SK-N-SH (cell line): ENCODE results near the gene NPM1. TPM values are rescaled to one million over a fixed set of nuclear protein-coding genes. Genes with fewer than 3 reads are reported as not detected.
A peak's percentile ranks its signal among the peaks of the same experiment; 100 is the strongest.

Experiments
- CTCF ChIA-PET: fragments of 300-600, 350-600 bp; formaldehyde crosslinking; extraction: SDS; loops from one replicate; lab custom pipeline; 2021; lab: Yijun Ruan, JAX
- POLR2A ChIA-PET: fragments of 350-600 bp; sonication (Branson Sonifier 250); formaldehyde crosslinking; extraction: SDS; loops from one replicate; lab custom pipeline; 2020; ENCODE audit warnings: antibody characterized with exemption, inconsistent platforms; lab: Yijun Ruan, JAX
- DNase-seq: peaks from one replicate; pipeline ENCODE4 v3.0.0; 2012
- H2AFZ ChIP-seq: fragments of 200-600 bp; sonication (generic); 2 replicates; pipeline ENCODE4 v1.8.1; 2016; ENCODE audit warnings: antibody characterized with exemption, mild to moderate bottlenecking, low read depth
- H3F3A ChIP-seq: fragments of 200-600 bp; sonication (generic); replicated peaks from 2 replicates; pipeline ENCODE3; 2016; ENCODE audit warnings: antibody characterized with exemption, mild to moderate bottlenecking; ENCODE audit not compliant: insufficient read depth
- H3K27ac ChIP-seq, 2 experiments: fragments of 200-500 bp in 1 of 2; fragments of 200-600 bp in 1 of 2; sonication (Bioruptor generic) in 1 of 2; sonication (generic), shearing (Covaris generic) in 1 of 2; 2 replicates each; pipeline versions ENCODE4 v1.5.1 to v1.6.1; 2014 to 2016; ENCODE audit warnings: low read depth in 2 of 2, inconsistent platforms in 1 of 2, low read length in 1 of 2, mild to moderate bottlenecking in 1 of 2, mixed read lengths in 1 of 2
- H3K27me3 ChIP-seq: fragments of 200-600 bp; sonication (generic), shearing (Covaris generic); 2 replicates; pipeline ENCODE4 v1.6.1; 2016; ENCODE audit warnings: mixed run types; ENCODE audit not compliant: insufficient read depth
- H3K36me3 ChIP-seq, 2 experiments: fragments of 200-500 bp in 1 of 2; fragments of 200-600 bp in 1 of 2; sonication (Bioruptor generic) in 1 of 2; sonication (generic) in 1 of 2; replicated peaks in 1 of 2; 2 replicates each; pipeline versions ENCODE3 to v1.5.1; 2014 to 2016; ENCODE audit warnings: low read length in 1 of 2, mild to moderate bottlenecking in 1 of 2; ENCODE audit not compliant: insufficient read depth in 2 of 2, control insufficient read depth in 1 of 2
- H3K4me1 ChIP-seq, 2 experiments: fragments of 200-500 bp in 1 of 2; fragments of 200-600 bp in 1 of 2; sonication (Bioruptor generic) in 1 of 2; sonication (generic), shearing (Covaris generic) in 1 of 2; 2 replicates each; pipeline versions ENCODE4 v1.5.1 to v1.6.1; 2014 to 2016; ENCODE audit warnings: low read depth in 1 of 2, low read length in 1 of 2, mixed run types in 1 of 2; ENCODE audit not compliant: insufficient read depth in 2 of 2, control insufficient read depth in 1 of 2
- H3K4me2 ChIP-seq: fragments of 200-600 bp; sonication (generic), shearing (Covaris generic); 2 replicates; pipeline ENCODE4 v1.6.1; 2017; ENCODE audit warnings: mixed run types
- H3K4me3 ChIP-seq, 2 experiments: fragments of 200-500 bp in 1 of 2; fragments of 200-600 bp in 1 of 2; sonication (Bioruptor generic) in 1 of 2; sonication (generic), shearing (Covaris generic) in 1 of 2; 2 replicates each; pipeline versions ENCODE4 v1.5.1 to v1.8.1; 2014 to 2016; ENCODE audit warnings: low read depth in 2 of 2, inconsistent platforms in 1 of 2, low read length in 1 of 2, mild to moderate bottlenecking in 1 of 2, mixed read lengths in 1 of 2, moderate library complexity in 1 of 2
- H3K79me2 ChIP-seq: fragments of 200-600 bp; sonication (generic); 2 replicates; pipeline ENCODE4 v1.8.1; 2017; ENCODE audit warnings: mild to moderate bottlenecking; ENCODE audit not compliant: insufficient read depth
- H3K9ac ChIP-seq: fragments of 200-600 bp; sonication (generic); 2 replicates; pipeline ENCODE4 v1.6.1; 2017; ENCODE audit warnings: mixed run types
- H3K9me2 ChIP-seq: fragments of 200-600 bp; sonication (generic); 2 replicates; pipeline ENCODE4 v1.6.1; 2017; ENCODE audit warnings: mixed run types
- H3K9me3 ChIP-seq: fragments of 200-600 bp; sonication (generic); 2 replicates; pipeline ENCODE4 v1.6.1; 2017; ENCODE audit warnings: mixed run types, mild to moderate bottlenecking, moderate library complexity
- H4K20me1 ChIP-seq: fragments of 200-600 bp; sonication (generic); 2 replicates; pipeline ENCODE4 v1.6.1; 2017; ENCODE audit warnings: mild to moderate bottlenecking, mixed run types; ENCODE audit not compliant: insufficient read depth
- CTCF ChIP-seq: fragments of 200-600 bp; sonication (generic); IDR thresholded peaks from 2 replicates; pipeline ENCODE4 v1.6.1; 2017; ENCODE audit warnings: antibody characterized with exemption, mild to moderate bottlenecking, moderate library complexity
- FOXJ3 ChIP-seq: sonication (generic); formaldehyde crosslinking; IDR thresholded peaks from 2 replicates; pipeline ENCODE4 v1.5.1; 2020; ENCODE audit warnings: mild to moderate bottlenecking, missing genetic modification reagents
- GABPA ChIP-seq: IDR thresholded peaks from 2 replicates; pipeline ENCODE4 v1.4.0; 2012; ENCODE audit warnings: low read depth, mild to moderate bottlenecking
- MEF2A ChIP-seq: IDR thresholded peaks from 2 replicates; pipeline ENCODE4 v1.4.0; 2012; ENCODE audit warnings: low read depth, borderline replicate concordance
- MXI1 ChIP-seq: IDR thresholded peaks from 2 replicates; pipeline ENCODE4 v1.6.1; 2012; ENCODE audit warnings: mild to moderate bottlenecking, low read depth, low read length, improper control_type of control experiment
- NFIC ChIP-seq: IDR thresholded peaks from 2 replicates; pipeline ENCODE4 v1.4.0; 2012; ENCODE audit warnings: borderline replicate concordance
- NRF1 ChIP-seq: IDR thresholded peaks from 2 replicates; pipeline ENCODE4 v1.6.1; 2012; ENCODE audit warnings: low read depth, mild to moderate bottlenecking, low read length
- POLR2AphosphoS5 ChIP-seq: IDR thresholded peaks from 2 replicates; pipeline ENCODE4 v1.6.1; 2012; ENCODE audit warnings: low read depth, low read length
- RAD21 ChIP-seq: IDR thresholded peaks from 2 replicates; pipeline ENCODE4 v1.6.1; 2012; ENCODE audit warnings: mild to moderate bottlenecking, low read length
- SIN3A ChIP-seq: IDR thresholded peaks from 2 replicates; pipeline ENCODE4 v1.6.1; 2012; ENCODE audit warnings: low read depth, mild to moderate bottlenecking, low read length, moderate library complexity, borderline replicate concordance
- TAF1 ChIP-seq: IDR thresholded peaks from 2 replicates; pipeline ENCODE4 v1.6.1; 2012; ENCODE audit warnings: low read depth, mild to moderate bottlenecking, low read length, moderate library complexity, borderline replicate concordance
- TCF12 ChIP-seq: IDR thresholded peaks from 2 replicates; pipeline ENCODE4 v1.4.0; 2012
- TEAD4 ChIP-seq: IDR thresholded peaks from 2 replicates; pipeline ENCODE4 v1.4.0; 2012; ENCODE audit warnings: mild to moderate bottlenecking, borderline replicate concordance; ENCODE audit not compliant: insufficient read depth
- USF1 ChIP-seq: IDR thresholded peaks from 2 replicates; pipeline ENCODE4 v1.4.0; 2012; ENCODE audit warnings: low read depth, borderline replicate concordance
- ZBTB33 ChIP-seq: IDR thresholded peaks from 2 replicates; pipeline ENCODE4 v1.4.0; 2012; ENCODE audit warnings: low read depth, borderline replicate concordance
- WGBS: methylation state at CpG from one replicate; pipeline ENCODE4 v1.1.6; 2017; ENCODE audit warnings: low lambda C conversion rate; 5-methylcytosine and 5-hydroxymethylcytosine counted together
- polyA plus RNA-seq, 3 experiments: library from polyadenylated mRNA; depleted of rRNA; stranded (reverse); fragments of >200 nt; gene quantifications; 2 replicates each; pipeline ENCODE4 v1.2.3, GENCODE V29; 2012

The NPM1 gene
- polyA plus RNA-seq, 1 of the 3 experiments (the other 2 are of a cell fraction): 4,764 TPM

GRCh38 chr5:171424726-171425125, 37.1 kb downstream of the NPM1 start:
- no peaks in the 10 kb centered on the region for H3K79me2 ChIP-seq
- H3K4me3 ChIP-seq: no peak overlapping the region
- no peak overlapping the region for H3K9ac ChIP-seq
- CTCF ChIA-PET: no interaction called here
- no peaks in the 10 kb centered on the region for H3K9me2 ChIP-seq
- no peak overlapping the region for H3K27ac ChIP-seq
- 81% methylated on average over 4 of the region's 5 CpGs for WGBS
- POLR2A ChIA-PET: no interaction called here
- H3K4me1 ChIP-seq: peaks cover 0 to 23% of the 10 kb centered on the region in 2 experiments; a peak in 1 of 4 replicates
- no peaks in the 10 kb centered on the region for H3F3A ChIP-seq
- no peak overlapping the region for H3K4me2 ChIP-seq
- H4K20me1 ChIP-seq: peaks cover 14% of the 10 kb centered on the region; the same call in 1 of the 2 replicates
- DNase-seq: no peak
- H2AFZ ChIP-seq: no peak overlapping the region
- H3K9me3 ChIP-seq: no peaks in the 10 kb centered on the region
- no peak for TF ChIP-seq POLR2AphosphoS5
- TF ChIP-seq RAD21: no peak
- no peak for TF ChIP-seq TEAD4
- TF ChIP-seq ZBTB33: no peak
- H3K27me3 ChIP-seq: no peaks in the 10 kb centered on the region
- H3K36me3 ChIP-seq: no peaks in the 10 kb centered on the region

- H3K4me3 ChIP-seq: no peak overlapping the region
- ChIA-PET CTCF (interaction anchor here (1.0 kb wide), 1 partner anchor 483 kb away, joined by 3 read pairs; no protein-coding TSS in a partner anchor), POLR2A (interaction anchor here (0.7 kb wide), 1 partner anchor 286 kb away, joined by 3 read pairs; no protein-coding TSS in a partner anchor)
- no peaks in the 10 kb centered on the region for H3F3A ChIP-seq
- H3K36me3 ChIP-seq: no peaks in the 10 kb centered on the region
- peaks cover 7% of the 10 kb centered on the region; the same call in 1 of the 2 replicates for H4K20me1 ChIP-seq
- WGBS: 94% methylated on average over 14 of the region's 14 CpGs
- no peak overlapping the region for H2AFZ ChIP-seq
- DNase-seq: peak; percentile 18
- H3K9me3 ChIP-seq: no peaks in the 10 kb centered on the region
- H3K27me3 ChIP-seq: no peaks in the 10 kb centered on the region
- no peak overlapping the region for H3K27ac ChIP-seq
- no peak overlapping the region for H3K4me2 ChIP-seq
- H3K79me2 ChIP-seq: no peaks in the 10 kb centered on the region
- no peak for TF ChIP-seq SIN3A
- no peak for TF ChIP-seq ZBTB33
- no peak for TF ChIP-seq POLR2AphosphoS5
- no peak for TF ChIP-seq TCF12
- TF ChIP-seq NFIC: no peak
- TF ChIP-seq TAF1: no peak
- no peak for TF ChIP-seq NRF1
- no peak for TF ChIP-seq USF1
- TF ChIP-seq MEF2A: no peak
- no peak for TF ChIP-seq GABPA
- TF ChIP-seq CTCF: no peak
- TF ChIP-seq MXI1: no peak
- TF ChIP-seq FOXJ3: no peak
- peaks cover 0 to 16% of the 10 kb centered on the region in 2 experiments; a peak in 1 of 4 replicates for H3K4me1 ChIP-seq
- no peak overlapping the region for H3K9ac ChIP-seq
- H3K9me2 ChIP-seq: no peaks in the 10 kb centered on the region
These were observed 38.1 kb downstream of the NPM1 start for GRCh38 chr5:171425596-171426244.
